B cell (primary cell): Measurements from ENCODE around the gene LIN7A.

Experiments used
- CTCF ChIP-seq: fragments of 200-600 bp; IDR thresholded peaks from one replicate; pipeline ENCODE4 v1.8.0; 2022; ENCODE audit warnings: antibody characterized with exemption, mild to moderate bottlenecking
- EZH2 ChIP-seq: IDR thresholded peaks from 2 replicates; pipeline ENCODE4 v1.6.1; 2012; ENCODE audit warnings: borderline replicate concordance, low read depth, mild to moderate bottlenecking, moderate library complexity, low read length; ENCODE audit not compliant: insufficient read depth, poor library complexity, severe bottlenecking

GRCh38 chr12:80895240-80895639, 42.5 kb downstream of the LIN7A start:
- TF ChIP-seq CTCF (no peak), EZH2 (no peak)
